HG03025 (cell line): ENCODE results near the gene GGACT.
"Not testable (repeated sequence)": the region's sequence is repeated elsewhere in the genome, so short reads cannot be mapped to it uniquely, and the experiment has no call there.

Experiments used
- ATAC-seq: cut with Tn5 transposase; IDR thresholded peaks from one replicate; pipeline ENCODE4 v1.9.1; 2021; ENCODE audit warnings: mild to moderate bottlenecking, moderate library complexity; ENCODE audit not compliant: unreplicated experiment, low FRiP score

The GGACT gene

DNA sequence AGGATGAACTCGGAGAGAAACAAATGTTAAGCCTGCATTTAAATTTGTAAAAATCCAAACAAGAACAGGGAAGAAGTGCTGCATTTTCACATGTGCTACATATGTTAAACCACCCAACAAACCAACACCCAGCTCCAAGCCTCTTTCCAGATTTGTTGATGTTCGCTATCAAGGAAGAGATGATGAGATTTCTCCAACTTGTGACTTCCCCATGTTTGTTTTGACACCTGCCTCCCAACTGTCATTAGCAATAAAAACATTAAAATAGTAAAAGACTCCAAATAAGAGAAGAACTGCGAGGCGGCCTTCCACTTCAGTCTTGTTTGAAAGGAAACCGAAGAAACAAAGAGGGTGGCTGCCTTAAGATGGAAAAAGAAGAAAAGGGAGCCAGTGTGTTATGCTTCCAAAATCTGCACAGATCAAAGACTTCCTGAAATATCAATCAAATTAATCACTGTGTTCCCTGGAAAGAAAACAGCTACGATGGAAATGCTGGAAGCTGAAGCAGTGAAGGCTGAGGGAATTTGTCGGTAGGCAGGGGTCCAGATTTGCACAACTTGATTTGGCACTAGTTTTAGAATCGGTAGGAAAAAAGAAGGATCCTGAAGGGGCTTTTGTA is 14.0 kb upstream of the GGACT start:
- ATAC-seq, result no peak

DNA sequence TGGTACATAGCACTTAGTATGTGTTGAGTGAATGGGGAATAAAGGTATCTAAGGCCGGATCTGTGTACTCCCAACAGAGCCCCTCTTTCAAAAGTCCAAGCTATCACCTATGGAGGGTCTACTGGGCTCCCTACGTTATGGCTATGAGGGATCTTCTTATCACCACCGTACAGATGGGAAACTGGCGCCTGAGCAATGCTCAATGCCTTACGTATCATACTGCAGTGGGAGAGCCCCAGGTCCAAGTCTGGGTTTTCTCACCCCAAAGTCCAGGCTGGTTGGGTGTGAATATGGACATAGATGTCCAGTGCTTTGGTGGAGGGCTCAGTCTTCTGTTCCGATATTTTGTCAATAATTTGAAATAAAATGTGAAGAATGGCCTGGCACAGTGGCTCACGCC is 13.1 kb upstream of the GGACT start:
- ATAC-seq, result no peak

DNA sequence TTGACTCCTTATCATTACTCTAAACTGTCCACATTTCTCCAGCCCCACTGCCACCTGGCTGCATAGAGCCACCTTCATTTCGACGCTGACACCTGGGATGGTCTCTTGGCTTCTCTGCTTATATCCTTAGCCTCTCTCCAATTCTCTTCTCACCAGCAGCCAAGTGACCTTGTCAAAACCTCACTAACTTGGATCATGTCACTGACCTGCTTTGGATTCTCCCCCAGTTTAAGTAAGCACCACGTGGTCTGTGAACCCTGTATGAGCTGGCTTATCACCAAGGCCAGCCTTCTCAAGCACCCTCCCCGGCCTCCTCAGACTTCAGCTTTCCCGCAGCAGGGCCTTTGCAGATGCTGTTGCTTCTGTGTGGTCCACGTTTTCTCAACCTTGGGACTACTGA is 12.3 kb upstream of the GGACT start:
- no peak for ATAC-seq

DNA sequence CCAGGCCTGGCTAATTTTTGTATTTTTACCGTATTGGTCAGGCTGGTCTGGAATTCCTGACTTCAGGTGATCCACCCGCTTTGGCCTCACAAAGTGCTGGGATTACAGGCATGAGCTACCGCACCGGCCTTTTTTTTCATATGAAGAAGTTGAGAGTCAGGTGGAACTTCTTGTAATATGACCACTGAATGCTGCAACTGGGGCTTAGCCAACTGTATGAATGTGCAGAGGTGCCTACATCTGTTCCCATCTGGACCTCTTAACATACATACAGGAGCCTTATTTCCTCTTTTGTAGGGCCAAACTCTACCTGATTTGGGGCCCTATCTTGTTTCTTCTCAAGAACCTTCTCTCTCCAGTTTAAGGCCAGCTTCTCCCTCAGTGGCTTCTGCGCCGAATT is 11.9 kb upstream of the GGACT start:
- ATAC-seq, result no peak

DNA sequence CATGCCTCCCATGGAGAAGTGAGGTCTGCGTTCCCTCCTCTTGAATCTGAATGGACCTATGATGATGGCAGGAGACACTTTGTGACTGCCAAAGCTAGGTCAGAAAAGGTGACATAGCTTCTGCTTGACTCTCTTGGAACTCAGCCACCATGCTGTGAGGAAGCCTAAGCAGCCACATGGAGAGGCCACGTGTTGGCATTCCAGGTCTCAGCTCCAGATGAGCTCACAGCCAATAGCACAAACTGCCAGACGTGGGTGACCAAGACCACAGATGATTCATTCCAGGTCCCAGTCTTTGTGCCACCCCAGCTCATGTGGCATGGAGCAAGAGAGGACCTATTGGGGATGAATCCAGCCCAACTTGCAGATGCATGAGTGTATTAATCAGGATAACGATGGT is 8.7 kb upstream of the GGACT start:
- no peak for ATAC-seq

DNA sequence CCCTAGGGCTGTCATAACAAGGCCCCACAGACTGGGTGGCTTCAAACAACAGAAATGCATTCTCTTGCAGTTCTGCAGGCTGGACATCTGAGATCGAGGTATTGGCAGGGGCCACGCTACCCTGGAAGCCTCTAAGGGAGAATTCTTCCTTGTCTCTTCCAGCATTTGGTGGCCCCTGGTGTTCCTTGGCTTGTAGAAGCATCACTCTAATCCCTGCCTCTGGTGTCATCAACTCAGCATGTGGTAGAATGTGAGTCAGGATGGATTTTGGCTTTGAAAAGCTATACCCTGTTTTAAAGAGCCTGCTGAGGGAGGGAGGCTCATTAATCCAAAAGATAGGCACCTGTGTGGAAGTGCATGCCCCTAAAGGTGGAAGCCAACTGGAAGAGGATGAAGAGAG is 7.9 kb upstream of the GGACT start:
- ATAC-seq, result no peak

DNA sequence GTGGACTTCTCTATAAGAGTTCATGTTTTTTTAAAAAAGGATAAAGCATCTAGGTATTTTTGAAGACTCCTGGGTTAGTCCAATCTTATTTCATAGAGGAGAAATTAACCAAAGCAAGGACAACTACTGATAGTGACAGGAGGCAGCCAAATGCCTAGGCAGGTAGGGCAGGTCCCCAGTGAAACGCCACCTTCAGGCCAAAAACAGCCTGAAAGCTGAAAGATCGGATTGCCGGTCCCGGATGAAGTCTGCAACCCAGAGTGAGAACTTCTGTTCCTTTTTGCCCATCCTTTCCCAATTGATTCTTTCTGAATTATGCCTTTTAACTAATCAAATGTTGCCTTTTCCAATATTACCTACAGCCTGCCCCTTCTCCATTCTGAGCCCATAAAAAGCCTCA is 6.1 kb upstream of the GGACT start:
- ATAC-seq, result no peak

DNA sequence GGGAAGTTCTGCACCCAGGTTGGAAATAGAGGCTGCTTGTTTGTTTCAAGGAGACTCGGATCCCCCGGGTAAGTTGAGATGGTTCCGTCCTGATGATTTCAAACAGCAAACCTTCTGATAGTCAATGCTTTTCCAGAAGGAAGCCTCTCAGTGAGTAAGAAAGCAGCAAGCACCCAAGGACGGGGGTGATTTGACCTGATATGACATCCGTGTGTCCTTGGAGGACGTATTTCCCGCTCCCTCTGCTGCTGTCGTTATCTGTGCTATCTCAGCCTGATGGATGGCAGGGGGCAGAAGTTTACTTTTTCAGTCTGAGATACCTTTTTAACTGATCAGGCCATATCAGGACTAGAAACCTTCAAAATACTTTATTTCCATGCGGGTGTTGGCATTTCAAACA is 5.7 kb upstream of the GGACT start:
- no peak for ATAC-seq

DNA sequence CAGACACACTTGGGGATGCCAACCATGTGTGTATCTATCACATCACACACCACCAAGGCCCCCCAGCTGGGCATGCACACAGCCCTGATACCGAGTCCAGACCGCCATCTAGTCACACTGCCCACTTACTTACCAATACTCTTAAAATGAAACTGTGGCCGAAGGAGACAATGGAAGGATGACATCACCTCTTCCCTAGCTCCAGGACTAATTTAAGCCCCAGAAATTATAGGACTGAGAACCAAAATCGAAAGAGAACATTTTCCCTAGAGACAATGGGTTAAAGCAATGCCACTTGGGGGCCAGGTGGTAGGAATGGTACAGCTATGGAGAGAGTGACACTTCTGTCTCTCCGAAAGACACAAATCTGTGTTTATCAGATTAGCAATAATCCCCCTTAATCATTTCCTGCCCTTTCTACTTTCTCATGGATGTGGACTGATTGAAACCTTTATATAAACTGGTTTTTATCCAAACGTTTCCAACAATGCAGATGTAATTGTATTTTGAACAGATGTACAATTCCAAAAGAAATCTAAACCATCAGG is 663 bp upstream of the GGACT start:
- ATAC-seq, result peak; percentile 5

DNA sequence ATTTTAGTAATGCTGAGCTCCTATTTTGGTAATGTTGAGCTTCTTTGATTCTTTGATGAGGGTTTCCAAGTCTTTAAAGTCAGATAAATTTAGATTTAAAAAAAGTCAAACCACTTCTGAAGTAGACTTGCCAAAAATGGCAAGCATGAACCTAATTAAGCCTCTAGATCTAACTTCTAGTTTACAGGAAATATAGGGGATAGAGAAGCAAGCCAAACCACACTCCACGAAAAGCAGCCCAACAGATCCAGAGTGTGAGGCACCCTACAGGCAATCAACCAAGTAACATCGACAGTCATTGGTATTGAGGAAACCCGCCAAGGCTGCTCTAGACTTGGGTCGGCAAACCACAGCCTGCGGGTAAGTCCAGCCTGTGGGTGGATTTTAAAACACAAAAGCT is 3.7 kb downstream of the GGACT start:
- no peak for ATAC-seq

DNA sequence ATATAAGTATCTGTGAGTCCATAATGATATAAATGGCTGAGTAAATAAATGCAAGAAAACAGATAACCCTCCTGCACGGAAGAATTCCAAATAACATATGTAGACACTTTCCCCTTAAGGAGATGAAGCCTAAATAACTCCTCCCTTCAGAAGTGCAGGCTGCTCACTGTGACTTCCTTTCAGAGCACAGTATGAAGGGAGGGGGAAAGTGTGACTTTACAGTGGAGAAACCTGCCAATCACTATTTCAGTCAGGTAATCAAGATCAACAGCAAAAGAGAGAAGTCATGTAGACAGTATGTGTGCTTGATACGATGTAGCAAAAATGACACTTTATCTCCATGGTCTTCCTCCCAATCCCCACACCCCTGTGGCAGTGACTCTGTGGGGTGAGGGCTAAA is 7.1 kb downstream of the GGACT start:
- no peak for ATAC-seq

DNA sequence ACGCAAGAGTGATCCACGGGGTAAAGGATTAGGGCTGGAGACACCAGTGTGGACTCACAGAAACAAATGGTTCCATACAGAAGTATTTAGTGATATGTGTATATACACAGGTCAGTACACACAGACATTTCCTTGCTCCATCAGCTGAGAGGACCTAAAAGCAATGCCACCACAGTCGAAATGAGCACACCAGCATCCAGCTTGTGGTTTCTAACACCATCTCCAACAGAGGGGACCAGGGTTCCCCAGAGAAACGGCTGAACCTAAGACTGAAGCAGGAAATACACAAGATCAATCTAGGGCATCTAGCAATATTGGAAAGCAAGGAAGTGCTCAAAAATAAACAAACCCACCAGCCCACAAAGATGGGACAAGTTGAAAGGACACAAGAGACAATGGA is 7.6 kb downstream of the GGACT start:
- ATAC-seq, result no peak

DNA sequence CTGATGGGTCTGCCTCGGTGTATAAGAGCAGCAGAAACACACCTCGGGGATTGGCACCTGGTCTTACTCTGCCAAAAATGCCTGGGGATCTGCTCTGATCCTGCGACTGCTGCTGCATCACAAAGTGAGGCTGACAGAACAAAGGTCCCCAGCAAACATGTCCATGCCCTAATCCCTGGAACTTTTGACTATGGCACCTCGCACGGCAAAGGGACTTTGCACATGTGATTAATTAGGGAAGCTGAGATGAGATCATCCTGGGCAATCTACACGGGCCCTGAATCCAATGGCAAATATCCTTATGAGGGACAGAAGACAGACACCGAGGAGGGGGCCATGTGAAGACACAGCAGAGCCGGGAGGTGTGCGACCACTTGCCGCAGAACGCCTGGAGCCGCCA is 8.5 kb downstream of the GGACT start:
- ATAC-seq, result no peak

DNA sequence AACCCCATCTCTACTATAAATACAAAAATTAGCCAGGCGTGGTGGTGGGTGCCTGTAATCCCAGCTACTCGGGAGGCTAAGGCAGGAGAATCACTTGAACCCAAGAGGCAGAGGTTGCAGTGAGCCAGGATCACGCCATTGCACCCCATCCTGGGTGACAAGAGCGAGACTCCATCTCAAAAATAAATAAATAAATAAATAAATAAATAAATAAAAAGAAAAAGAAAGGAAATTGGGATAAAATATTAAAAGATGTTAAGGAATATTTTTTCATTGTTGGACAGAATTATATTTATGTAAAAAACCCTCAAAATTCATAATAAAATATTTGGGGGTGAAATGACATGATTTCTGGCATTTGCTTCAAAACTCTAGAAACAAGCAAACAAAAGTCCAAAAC is 11.3 kb downstream of the GGACT start:
- ATAC-seq, result not testable (repeated sequence)

DNA sequence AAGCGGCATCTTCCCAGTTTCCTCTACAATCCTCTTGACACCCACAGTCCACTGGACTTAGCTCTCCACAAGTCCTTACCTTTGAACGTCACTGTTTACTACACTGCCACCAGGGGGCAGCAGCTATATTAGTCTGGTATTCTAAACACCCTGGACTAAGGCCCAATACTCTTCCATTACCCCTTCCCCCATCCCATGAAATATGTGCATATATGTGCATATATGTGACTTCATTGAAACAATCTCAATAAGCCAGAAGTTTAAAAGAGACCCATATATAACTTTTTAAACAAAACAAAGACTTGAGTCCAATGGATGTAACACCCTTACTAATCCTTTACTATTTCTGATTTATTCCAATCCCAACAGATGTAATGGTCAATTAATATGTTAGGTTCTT is 15.5 kb downstream of the GGACT start:
- peak; percentile 83 for ATAC-seq

DNA sequence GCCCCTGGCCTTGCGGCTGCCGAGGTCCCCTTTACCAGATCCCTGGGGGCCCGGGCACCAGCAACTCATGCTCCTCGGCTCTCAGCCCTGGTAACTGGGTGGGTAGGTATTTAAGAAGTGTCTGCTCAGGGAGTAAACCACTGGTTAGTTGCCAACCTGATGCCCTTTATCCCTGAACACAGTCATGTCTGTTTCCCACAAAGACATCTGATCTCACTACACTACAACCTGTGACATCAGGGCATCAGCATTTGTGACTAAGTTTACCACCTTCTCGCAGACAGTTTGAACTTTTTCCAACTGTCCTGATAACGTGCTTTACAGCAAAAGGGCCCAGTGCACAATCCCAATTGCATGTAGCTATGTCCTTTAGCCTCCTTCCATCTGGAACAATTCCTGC is 22.0 kb downstream of the GGACT start:
- no peak for ATAC-seq

DNA sequence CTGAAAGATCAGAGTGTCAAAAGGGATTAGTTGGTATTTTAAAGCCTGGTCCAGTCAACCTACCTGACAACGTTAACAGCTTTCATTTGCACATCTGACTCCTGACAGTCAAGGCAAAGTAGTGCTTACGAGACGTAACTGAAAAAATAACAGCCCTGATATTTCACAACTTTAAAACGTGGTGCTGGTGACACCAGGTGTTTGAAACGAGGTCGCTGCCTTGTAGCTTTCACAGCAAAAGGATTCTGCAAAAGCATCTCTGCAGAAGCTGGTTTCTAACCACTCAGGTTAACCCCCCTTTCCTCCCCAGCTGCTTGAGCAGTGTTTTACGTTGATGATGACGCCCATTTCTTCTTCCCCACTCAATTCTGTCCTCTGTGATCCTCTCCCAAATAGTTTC is 23.3 kb downstream of the GGACT start:
- no peak for ATAC-seq

DNA sequence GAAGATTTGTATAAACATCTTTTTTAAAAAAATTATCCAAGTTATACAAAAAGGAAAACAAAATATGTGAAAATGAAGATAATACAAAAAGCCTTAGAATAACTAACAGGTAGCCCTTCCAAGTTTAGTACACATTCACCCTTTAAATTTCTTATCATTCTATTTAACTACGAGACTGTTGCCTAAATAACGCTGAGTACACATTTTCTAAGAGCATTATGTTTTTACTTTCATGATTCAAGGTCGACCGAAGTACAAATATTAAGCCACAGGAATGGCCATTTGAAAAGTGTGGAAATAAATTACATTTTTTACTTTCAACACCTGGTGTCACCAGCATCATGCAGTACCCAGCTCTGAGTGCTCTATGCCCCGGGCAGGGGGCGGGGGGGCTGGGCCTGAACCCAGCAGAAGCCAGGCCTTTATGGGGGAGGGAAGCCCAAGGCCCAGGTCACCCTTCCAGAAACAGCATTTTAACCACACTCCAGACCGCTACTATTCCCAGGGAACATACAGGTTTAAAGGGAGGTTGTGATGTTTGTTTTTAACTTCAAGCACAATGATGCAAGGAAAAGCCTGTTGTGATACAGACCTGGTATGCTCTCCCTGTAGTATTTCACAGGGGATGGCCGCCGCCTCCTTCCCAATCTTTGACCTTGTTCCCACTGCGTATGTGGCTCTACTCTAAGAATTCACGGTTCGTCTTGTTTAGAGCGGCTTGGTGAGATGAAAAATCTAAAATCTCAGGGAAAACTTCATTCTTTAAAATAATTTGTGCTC is 24.0 kb downstream of the GGACT start:
- no peak for ATAC-seq

DNA sequence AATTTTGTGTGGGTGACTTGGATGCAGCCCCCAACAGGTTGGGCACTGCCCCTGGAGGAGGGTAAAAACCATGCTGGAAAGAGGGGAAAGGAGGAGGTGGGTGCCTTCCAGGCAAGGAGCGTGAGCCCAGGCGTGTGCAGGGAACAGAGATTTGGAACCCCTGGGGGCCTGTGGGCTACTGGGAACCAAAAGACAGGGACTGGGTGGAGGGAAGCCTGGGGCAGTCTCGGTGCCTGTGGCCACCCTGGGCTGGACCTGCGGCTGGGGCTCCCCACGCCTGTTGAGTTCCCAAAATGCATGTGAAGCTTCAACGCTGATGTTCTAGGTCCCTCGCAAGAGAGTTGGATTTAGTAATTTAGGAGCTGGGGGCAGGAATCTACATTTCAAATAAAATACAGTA is 24.8 kb downstream of the GGACT start:
- no peak for ATAC-seq

DNA sequence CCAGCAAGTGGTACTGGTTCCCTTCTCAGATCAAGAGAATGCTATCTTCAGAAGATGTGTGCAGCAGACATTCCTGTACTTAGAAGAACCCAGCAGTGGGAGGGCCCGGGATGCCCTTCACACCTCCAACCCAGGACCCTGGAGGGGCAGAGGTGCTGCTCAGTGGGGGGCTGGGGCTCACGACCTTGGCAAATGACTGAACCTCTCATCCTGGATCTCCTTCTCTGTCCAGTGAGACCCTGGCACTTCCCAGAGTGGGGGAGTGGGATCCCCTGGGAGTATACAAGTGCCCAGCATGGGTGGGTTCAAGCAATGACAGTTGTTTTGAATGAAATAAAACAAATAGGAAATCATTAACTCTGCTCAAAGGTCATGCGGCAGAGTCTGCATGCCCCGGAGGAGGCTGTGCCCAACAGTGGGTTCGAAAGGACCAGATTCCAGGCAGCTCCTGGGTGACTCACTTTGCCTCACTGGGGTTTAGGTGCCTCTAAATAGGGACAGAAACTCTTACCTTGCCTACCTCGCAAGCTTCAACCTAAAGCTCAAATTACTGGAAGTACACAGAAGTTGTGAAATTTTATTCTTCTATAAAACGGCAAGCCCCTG is 26.9 kb downstream of the GGACT start:
- ATAC-seq, result no peak

DNA sequence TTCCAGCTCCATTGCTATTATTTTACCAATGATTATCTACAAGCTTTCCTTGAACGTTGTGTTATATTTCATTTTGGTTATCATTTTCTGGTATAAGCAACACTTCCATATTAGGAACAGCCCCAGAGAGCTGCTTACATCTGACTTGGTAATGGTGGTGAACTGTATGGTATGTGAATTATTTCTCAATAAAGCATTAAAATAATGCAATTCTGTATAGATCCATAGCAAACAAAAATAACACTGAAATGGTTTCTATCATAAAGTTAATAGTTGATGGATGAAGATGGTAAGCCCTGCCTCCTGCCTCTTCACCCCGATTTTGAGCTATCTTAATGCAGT is 27.5 kb downstream of the GGACT start:
- no peak for ATAC-seq
